Measurements from ENCODE around the gene WNT7A.

- no peak for TF ChIP-seq EZH2 (IDR thresholded peaks at IDR 0.05; ENCODE audit: insufficient read depth, poor library complexity, severe bottlenecking)
- no peak for TF ChIP-seq EZH2phosphoT487 (IDR thresholded peaks at IDR 0.05; ENCODE audit: insufficient read depth, low read depth)
Measured at GRCh38 chr3:13852638-13853009, 27.2 kb downstream of the WNT7A start.
